Measurements from ENCODE around the gene KRTAP2-3. TPM values are rescaled to one million over a fixed set of nuclear protein-coding genes. Genes with fewer than 3 reads are reported as not detected.
A peak's percentile ranks its signal among the peaks of the same experiment; 100 is the strongest.
"Not testable (repeated sequence)": the region's sequence is repeated elsewhere in the genome, so short reads cannot be mapped to it uniquely, and the experiment has no call there.

KRTAP2-3 gene
- polyA plus RNA-seq (2013, experiment 1 of 2), result not detected
- 0.40 TPM for polyA plus RNA-seq (2013, experiment 2 of 2)

- Histone ChIP-seq H3K36me3 (ENCODE audit: control insufficient read depth, insufficient read depth, low read length) (no peaks in the 10 kb centered on the region), H3K4me1 (ENCODE audit: control insufficient read depth, insufficient read depth, low read length, poor library complexity, severe bottlenecking) (peaks cover 11% of the 10 kb centered on the region), H3K4me3 (ENCODE audit: extremely low read depth, insufficient read depth, low read length, poor library complexity, severe bottlenecking) (no peak within 1 kb of the TSS), H3K27ac (ENCODE audit: low read depth, low read length, severe bottlenecking) (peak within 1 kb of the TSS; percentile 63), H3K9me3 (ENCODE audit: control insufficient read depth, low read length) (peaks cover 11% of the 10 kb centered on the region)
- 83 to 87% methylated on average over 2 to 6 of the region's 6 CpGs for WGBS, 2 experiments (ENCODE audit: insufficient coverage in 2 of 2)
Observed at GRCh38 chr17:41060052-41060604, at the start of gene KRTAP2-3. TSS of gene KRTAP2-3 (minus strand) at chr17:41060114. CDS start at chr17:41060050, 64 bp downstream.

- WGBS, 2 experiments (ENCODE audit: insufficient coverage in 2 of 2), result no CpG with 5 or more reads among the region's 1 CpG
- not testable (repeated sequence) for H3K4me3 ChIP-seq (ENCODE audit: extremely low read depth, insufficient read depth, low read length, poor library complexity, severe bottlenecking); H3K27ac ChIP-seq (ENCODE audit: low read depth, low read length, severe bottlenecking); H3K36me3 ChIP-seq (ENCODE audit: control insufficient read depth, insufficient read depth, low read length); H3K4me1 ChIP-seq (ENCODE audit: control insufficient read depth, insufficient read depth, low read length, poor library complexity, severe bottlenecking)
- peaks cover 11% of the 10 kb centered on the region for H3K9me3 ChIP-seq (ENCODE audit: control insufficient read depth, low read length)
Observed at GRCh38 chr17:41108728-41109386, 48.9 kb upstream of the KRTAP2-3 start.

DNA sequence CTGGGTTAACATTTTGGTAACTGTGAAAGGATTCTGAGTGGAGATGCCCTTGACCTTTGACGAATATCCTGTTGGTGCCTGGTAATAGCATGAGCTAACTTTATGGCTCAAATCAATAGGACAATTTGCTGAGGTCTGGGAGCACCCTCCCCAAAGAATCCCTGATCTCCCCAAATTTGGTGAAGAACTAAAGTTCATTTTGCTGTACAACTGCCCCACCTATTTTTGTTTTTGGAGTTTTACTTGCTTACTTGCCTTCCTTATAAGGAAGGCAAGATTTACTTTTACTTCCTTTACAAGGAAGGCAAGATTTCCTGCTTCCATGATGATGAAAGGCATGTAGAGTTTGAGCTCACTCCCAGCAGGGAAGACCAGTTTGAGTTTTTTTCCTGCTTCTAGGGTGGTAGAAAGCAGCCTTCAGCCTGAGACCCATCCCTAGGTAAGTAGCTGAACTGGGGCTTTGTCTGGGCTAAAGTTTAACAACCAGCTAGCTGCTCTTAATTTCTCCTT lies 48.1 kb upstream of the KRTAP2-3 start:
- H3K27ac ChIP-seq (ENCODE audit: low read depth, low read length, severe bottlenecking), result no peak overlapping the region
- no peak overlapping the region for H3K4me3 ChIP-seq (ENCODE audit: extremely low read depth, insufficient read depth, low read length, poor library complexity, severe bottlenecking)
- no CpG with 5 or more reads among the region's 1 CpG for WGBS, 2 experiments (ENCODE audit: insufficient coverage in 2 of 2)
- peaks cover 7% of the 10 kb centered on the region for H3K9me3 ChIP-seq (ENCODE audit: control insufficient read depth, low read length)
- H3K4me1 ChIP-seq (ENCODE audit: control insufficient read depth, insufficient read depth, low read length, poor library complexity, severe bottlenecking), result peaks cover 6% of the 10 kb centered on the region
- no peaks in the 10 kb centered on the region for H3K36me3 ChIP-seq (ENCODE audit: control insufficient read depth, insufficient read depth, low read length)

GRCh38 chr17:41105347-41105746 lies 45.4 kb upstream of the KRTAP2-3 start, which contains the start of gene KRTAP4-9:
TSS of gene KRTAP4-9 (plus strand) at chr17:41105389. CDS start at chr17:41105389, 0 bp downstream.
- WGBS, 2 experiments (ENCODE audit: insufficient coverage in 2 of 2), result 75 to 80% methylated on average over 9 of the region's 10 CpGs
- not testable (repeated sequence) for H3K9me3 ChIP-seq (ENCODE audit: control insufficient read depth, low read length); H3K4me1 ChIP-seq (ENCODE audit: control insufficient read depth, insufficient read depth, low read length, poor library complexity, severe bottlenecking); H3K36me3 ChIP-seq (ENCODE audit: control insufficient read depth, insufficient read depth, low read length); H3K27ac ChIP-seq (ENCODE audit: low read depth, low read length, severe bottlenecking); H3K4me3 ChIP-seq (ENCODE audit: extremely low read depth, insufficient read depth, low read length, poor library complexity, severe bottlenecking)

GRCh38 chr17:41104386-41105038 lies 44.6 kb upstream of the KRTAP2-3 start:
- no CpG with 5 or more reads among the region's 2 CpGs for WGBS, 2 experiments (ENCODE audit: insufficient coverage in 2 of 2)
- not testable (repeated sequence) for H3K27ac ChIP-seq (ENCODE audit: low read depth, low read length, severe bottlenecking); H3K4me1 ChIP-seq (ENCODE audit: control insufficient read depth, insufficient read depth, low read length, poor library complexity, severe bottlenecking); H3K9me3 ChIP-seq (ENCODE audit: control insufficient read depth, low read length); H3K36me3 ChIP-seq (ENCODE audit: control insufficient read depth, insufficient read depth, low read length); H3K4me3 ChIP-seq (ENCODE audit: extremely low read depth, insufficient read depth, low read length, poor library complexity, severe bottlenecking)

GRCh38 chr17:41103896-41104295 lies 44.0 kb upstream of the KRTAP2-3 start:
- H3K4me3 ChIP-seq (ENCODE audit: extremely low read depth, insufficient read depth, low read length, poor library complexity, severe bottlenecking), result no peak overlapping the region
- H3K36me3 ChIP-seq (ENCODE audit: control insufficient read depth, insufficient read depth, low read length), result no peaks in the 10 kb centered on the region
- WGBS, 2 experiments (ENCODE audit: insufficient coverage in 2 of 2), result 80% methylated on average over 1 of the region's 1 CpG; no CpG with 5 or more reads in 1 of the 2 experiments
- no peak overlapping the region for H3K27ac ChIP-seq (ENCODE audit: low read depth, low read length, severe bottlenecking)
- peaks cover 7% of the 10 kb centered on the region for H3K9me3 ChIP-seq (ENCODE audit: control insufficient read depth, low read length)
- H3K4me1 ChIP-seq (ENCODE audit: control insufficient read depth, insufficient read depth, low read length, poor library complexity, severe bottlenecking), result peaks cover 6% of the 10 kb centered on the region

DNA sequence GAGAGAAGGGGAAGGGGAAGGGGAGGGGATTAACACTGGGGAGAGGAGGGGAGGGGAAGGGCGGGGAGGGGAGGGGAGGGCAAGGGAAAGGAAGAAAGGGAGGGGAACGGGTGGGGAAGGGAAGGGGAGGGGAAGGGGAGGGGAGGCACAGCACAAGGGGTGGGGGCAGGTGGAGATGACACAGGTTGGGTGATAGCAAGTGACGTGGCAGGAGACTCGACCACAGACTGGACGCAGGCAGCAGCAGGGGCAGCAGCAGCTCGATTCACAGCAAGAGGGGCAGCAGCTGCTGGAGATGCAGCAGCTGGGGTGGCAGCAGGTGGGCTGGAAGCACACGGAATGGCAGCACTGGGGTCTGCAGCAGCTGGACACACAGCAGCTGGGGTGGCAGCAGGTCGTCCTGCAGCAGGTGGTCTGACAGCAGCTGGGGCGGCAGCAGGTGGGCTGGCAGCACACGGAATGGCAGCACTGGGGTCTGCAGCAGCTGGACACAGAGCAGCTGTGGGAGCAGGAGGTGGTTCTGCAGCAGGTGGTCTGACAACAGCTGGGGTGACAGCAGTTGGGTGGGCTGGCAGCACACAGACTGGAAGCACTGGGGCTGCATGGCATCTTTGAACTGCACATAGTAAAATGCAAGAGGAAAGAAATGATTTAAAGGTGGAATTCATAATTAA lies 41.8 kb upstream of the KRTAP2-3 start, which contains the start of gene KRTAP4-16:
Gene KRTAP4-16, minus strand, starts transcription at position 624 of the 674 bp plus-strand sequence. Its CDS starts 0 bp downstream, at position 624.
- no peak within 1 kb of the TSS for H3K27ac ChIP-seq (ENCODE audit: low read depth, low read length, severe bottlenecking)
- H3K36me3 ChIP-seq (ENCODE audit: control insufficient read depth, insufficient read depth, low read length), result no peaks in the 10 kb centered on the region
- peaks cover 6% of the 10 kb centered on the region for H3K4me1 ChIP-seq (ENCODE audit: control insufficient read depth, insufficient read depth, low read length, poor library complexity, severe bottlenecking)
- 57 to 58% methylated on average over 7 to 9 of the region's 10 CpGs for WGBS, 2 experiments (ENCODE audit: insufficient coverage in 2 of 2)
- no peak within 1 kb of the TSS for H3K4me3 ChIP-seq (ENCODE audit: extremely low read depth, insufficient read depth, low read length, poor library complexity, severe bottlenecking)
- no peaks in the 10 kb centered on the region for H3K9me3 ChIP-seq (ENCODE audit: control insufficient read depth, low read length)

DNA sequence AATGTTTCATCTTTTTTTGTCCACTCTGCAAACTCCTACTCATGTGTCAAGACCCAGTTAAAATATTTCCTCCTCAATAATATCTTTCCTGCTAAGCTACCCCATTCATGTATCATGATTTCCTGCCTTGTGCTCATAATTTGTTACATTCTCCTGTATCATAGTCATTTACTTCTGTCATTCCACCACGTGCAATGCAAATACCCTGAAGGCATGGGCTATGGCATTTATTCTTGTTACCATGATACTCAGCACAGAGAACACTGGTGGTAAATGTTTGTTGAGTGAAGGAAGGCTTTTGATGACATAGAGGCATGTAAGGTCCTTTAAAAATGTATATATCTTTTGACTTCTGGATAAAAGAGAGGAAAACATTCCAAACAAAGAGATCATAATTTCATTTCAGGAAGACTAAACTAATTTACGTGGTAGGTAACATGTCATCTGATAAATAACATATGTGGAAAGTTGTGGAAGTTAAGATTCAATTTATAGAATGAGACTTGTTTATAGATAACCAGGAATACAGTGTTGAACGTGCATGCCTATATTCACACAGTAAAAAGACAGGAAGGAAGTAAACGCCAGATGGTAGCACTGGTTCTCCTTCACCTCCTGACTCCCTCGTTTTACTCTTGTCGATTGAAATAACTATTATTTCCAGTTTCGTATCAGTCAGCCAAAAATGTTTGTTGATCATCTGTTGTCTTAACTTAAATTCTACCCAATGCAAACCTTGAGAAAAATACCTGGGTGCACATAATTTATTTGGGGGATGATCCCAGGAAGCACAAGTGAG lies 40.0 kb upstream of the KRTAP2-3 start:
- H3K4me1 ChIP-seq (ENCODE audit: control insufficient read depth, insufficient read depth, low read length, poor library complexity, severe bottlenecking); H3K9me3 ChIP-seq (ENCODE audit: control insufficient read depth, low read length); H3K4me3 ChIP-seq (ENCODE audit: extremely low read depth, insufficient read depth, low read length, poor library complexity, severe bottlenecking); H3K36me3 ChIP-seq (ENCODE audit: control insufficient read depth, insufficient read depth, low read length): not testable (repeated sequence)
- WGBS, 2 experiments (ENCODE audit: insufficient coverage in 2 of 2), result 90 to 93% methylated on average over 2 to 3 of the region's 7 CpGs
- peak overlapping the region; percentile 16 for H3K27ac ChIP-seq (ENCODE audit: low read depth, low read length, severe bottlenecking)

DNA sequence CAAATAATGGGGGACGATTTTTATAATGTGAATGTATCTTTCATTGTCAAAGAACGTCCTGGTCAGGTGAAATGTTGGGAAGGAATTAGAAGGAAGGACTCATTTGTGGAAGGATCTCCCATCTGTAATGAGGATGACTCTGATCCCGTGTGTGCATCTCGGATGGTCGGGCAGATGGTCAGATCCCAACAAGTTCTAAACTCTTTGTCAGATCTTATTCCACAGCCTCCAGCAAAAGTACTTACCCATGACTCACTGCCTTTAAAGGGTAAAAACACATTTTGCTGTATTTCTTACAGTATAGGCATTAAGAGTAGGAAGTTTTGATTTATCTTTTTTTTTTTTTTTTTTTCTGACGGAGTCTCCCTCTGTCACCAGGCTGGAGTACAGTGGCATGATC lies 38.6 kb upstream of the KRTAP2-3 start:
- H3K4me1 ChIP-seq (ENCODE audit: control insufficient read depth, insufficient read depth, low read length, poor library complexity, severe bottlenecking), result no peaks in the 10 kb centered on the region
- no peaks in the 10 kb centered on the region for H3K36me3 ChIP-seq (ENCODE audit: control insufficient read depth, insufficient read depth, low read length)
- H3K27ac ChIP-seq (ENCODE audit: low read depth, low read length, severe bottlenecking), result no peak overlapping the region
- WGBS, 2 experiments (ENCODE audit: insufficient coverage in 2 of 2), result 97% methylated on average over 4 of the region's 6 CpGs; no CpG with 5 or more reads in 1 of the 2 experiments
- peaks cover 4% of the 10 kb centered on the region for H3K9me3 ChIP-seq (ENCODE audit: control insufficient read depth, low read length)
- no peak overlapping the region for H3K4me3 ChIP-seq (ENCODE audit: extremely low read depth, insufficient read depth, low read length, poor library complexity, severe bottlenecking)

- no peak within 1 kb of the TSS for H3K4me3 ChIP-seq (ENCODE audit: extremely low read depth, insufficient read depth, low read length, poor library complexity, severe bottlenecking)
- H3K36me3 ChIP-seq (ENCODE audit: control insufficient read depth, insufficient read depth, low read length), result no peaks in the 10 kb centered on the region
- no peaks in the 10 kb centered on the region for H3K4me1 ChIP-seq (ENCODE audit: control insufficient read depth, insufficient read depth, low read length, poor library complexity, severe bottlenecking)
- 78 to 89% methylated on average over 1 of the region's 4 CpGs for WGBS, 2 experiments (ENCODE audit: insufficient coverage in 2 of 2)
- H3K9me3 ChIP-seq (ENCODE audit: control insufficient read depth, low read length), result peaks cover 4% of the 10 kb centered on the region
- H3K27ac ChIP-seq (ENCODE audit: low read depth, low read length, severe bottlenecking), result no peak within 1 kb of the TSS
Observed at GRCh38 chr17:41098042-41098441, 38.1 kb upstream of the KRTAP2-3 start, which contains the start of gene KRTAP4-8. TSS of gene KRTAP4-8 (minus strand) at chr17:41098142. CDS start at chr17:41098084, 58 bp downstream.
